ENCODE measurements around the gene ZCCHC14.
A peak's percentile ranks its signal among the peaks of the same experiment; 100 is the strongest.
"Not testable (repeated sequence)": the region's sequence is repeated elsewhere in the genome, so short reads cannot be mapped to it uniquely, and the experiment has no call there.

Gene ZCCHC14

DNA sequence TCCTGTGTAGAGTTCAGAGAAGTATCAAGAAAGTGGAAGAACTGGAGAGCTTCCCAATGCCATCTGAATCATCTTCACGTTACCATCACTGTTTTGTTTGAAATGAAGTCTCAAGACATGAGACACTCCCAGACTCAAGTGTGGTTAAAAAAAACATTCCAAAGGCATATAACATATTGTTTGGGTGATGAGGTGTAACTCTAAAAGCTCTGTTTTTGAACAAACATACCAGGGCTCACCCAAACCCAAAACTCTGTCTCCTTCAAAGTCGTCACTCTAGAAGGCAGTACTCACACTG is 6.3 kb upstream of the ZCCHC14 start:
- peak; percentile 28 to 93 for DNase-seq (ENCODE audit: low read depth in 2 of 2)
- no peak for TF ChIP-seq CTCF (IDR thresholded peaks at IDR 0.05; ENCODE audit: low read depth, low read length)
- no peak overlapping the region for H3K4me3 ChIP-seq (replicated peaks in 1 of 2; ENCODE audit: low read depth in 2 of 2, low read length in 2 of 2)

DNA sequence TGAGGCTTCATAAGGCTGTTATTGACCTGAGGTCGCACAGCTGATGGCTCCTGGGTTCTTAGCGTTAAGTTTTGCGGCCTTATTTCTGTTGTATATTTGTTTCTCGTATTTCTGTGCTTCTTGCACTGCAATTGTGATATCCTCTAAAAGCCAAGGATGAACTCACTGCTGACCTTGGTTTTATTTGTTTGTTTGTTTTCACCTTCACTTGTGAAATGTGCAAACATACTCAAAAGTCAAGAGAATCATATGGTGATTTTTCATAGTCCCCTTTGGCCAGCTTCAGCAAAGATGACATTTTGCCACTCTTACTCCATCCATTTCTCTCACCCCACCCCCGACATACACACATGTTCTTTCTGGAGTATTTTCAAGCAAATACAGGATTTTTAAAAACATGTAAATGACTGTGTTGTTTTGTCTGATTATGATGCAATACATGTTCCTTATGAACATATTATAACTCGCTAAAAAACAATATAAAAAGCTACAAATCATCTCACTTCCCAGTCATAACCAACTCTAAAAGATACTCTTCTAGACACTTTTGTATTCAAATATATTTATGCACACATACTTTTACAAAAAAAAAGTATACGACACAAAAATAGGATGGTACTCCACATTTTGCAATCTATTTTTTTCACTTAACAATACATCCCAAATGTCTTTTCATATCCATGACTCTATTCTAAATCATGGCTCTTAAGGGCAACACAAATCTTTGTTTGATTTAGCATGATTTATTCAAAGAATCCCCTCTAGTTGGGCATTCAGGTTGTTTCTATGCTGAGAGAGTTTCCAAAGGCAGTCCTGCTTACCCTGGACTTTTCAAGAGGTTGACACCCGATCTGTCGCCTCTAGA is 5.7 kb upstream of the ZCCHC14 start:
- H3K4me3 ChIP-seq (replicated peaks in 1 of 2; ENCODE audit: low read depth in 2 of 2, low read length in 2 of 2): no peak overlapping the region
- no peak for DNase-seq (ENCODE audit: low read depth in 2 of 2)
- TF ChIP-seq CTCF (IDR thresholded peaks at IDR 0.05; ENCODE audit: low read depth, low read length): no peak

DNA sequence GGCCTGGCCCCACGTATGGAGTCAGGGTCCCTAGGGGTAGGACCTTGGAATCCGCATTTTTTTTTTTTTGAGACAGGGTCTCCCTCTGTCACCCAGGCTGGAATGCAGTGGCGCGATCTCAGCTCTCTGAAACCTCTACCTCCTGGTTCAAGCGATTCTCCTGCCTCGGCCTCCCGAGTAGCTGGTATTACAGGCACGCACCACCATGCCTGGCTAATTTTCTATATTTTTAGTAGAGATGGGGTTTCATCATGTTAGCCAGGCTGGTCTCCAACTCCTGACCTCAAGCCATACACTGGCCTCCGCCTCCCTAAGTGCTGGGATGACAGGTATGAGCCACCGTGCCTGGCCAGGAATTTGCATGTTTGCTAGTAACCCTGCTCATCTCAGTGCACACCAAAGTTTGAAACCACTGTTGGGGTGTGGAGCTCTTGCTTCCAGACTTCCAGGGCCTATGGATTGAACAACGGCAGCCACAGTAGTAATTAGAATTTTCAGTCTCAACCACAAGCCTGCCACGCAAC is 5.0 kb upstream of the ZCCHC14 start:
- H3K4me3 ChIP-seq (replicated peaks in 1 of 2; ENCODE audit: low read depth in 2 of 2, low read length in 2 of 2); DNase-seq (ENCODE audit: low read depth in 2 of 2): not testable (repeated sequence)

DNA sequence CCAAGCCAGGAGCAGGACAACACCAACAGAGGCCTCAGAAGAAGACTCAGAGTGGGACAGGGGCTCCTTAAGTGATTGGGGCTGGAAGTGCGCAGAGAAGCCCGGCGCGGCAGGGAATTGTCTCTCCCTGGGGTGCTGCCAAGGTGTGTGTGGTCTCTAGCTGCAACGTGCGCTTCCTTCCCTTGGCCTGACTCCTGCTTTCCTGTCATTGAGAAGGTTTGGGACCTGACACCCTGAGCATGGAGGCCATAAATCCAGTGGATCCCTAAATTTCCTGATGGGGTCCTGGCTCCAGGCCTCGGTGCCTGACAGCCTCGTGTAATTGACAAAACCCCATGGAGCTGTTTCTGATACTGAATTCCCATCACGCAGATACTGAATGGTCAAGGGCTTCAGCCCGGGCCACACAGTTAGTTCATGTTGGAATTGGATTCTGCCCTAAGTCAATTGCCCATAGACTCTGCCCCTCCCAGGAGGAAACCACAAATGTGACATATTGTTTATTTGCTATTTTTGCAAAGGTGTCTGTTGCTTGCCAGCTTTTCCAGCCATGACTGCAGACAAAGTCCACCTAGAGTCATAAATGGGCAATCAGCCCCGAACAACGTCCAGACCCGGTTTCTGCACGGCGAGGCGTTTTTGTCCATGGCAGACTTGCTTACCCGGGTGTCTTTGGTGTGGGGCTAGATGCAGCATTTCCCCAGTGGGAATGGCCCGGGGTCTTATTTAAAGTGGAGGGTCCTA is 4.4 kb upstream of the ZCCHC14 start:
- not testable (repeated sequence) for H3K4me3 ChIP-seq (replicated peaks in 1 of 2; ENCODE audit: low read depth in 2 of 2, low read length in 2 of 2); DNase-seq (ENCODE audit: low read depth in 2 of 2)

- DNase-seq (ENCODE audit: low read depth in 2 of 2): no peak
- TF ChIP-seq CTCF (IDR thresholded peaks at IDR 0.05; ENCODE audit: low read depth, low read length): no peak
Measured at GRCh38 chr16:87496447-87496801, 3.6 kb upstream of the ZCCHC14 start.

GRCh38 chr16:87495578-87496446 is 3.0 kb upstream of the ZCCHC14 start:
- DNase-seq (ENCODE audit: low read depth in 2 of 2): no peak
- no peak overlapping the region for H3K4me3 ChIP-seq (replicated peaks in 1 of 2; ENCODE audit: low read depth in 2 of 2, low read length in 2 of 2)
- no peak for TF ChIP-seq CTCF (IDR thresholded peaks at IDR 0.05; ENCODE audit: low read depth, low read length)

More at GRCh38 chr16:87496447-87496801, 3.6 kb upstream of the ZCCHC14 start:
- H3K4me3 ChIP-seq (replicated peaks in 1 of 2; ENCODE audit: low read depth in 2 of 2, low read length in 2 of 2): no peak overlapping the region

- DNase-seq (ENCODE audit: low read depth in 2 of 2): no peak
- peak overlapping the region; percentile 39 to 47 for H3K4me3 ChIP-seq (replicated peaks in 1 of 2; ENCODE audit: low read depth in 2 of 2, low read length in 2 of 2)
Measured at GRCh38 chr16:87493608-87494280, 920 bp upstream of the ZCCHC14 start.

More at GRCh38 chr16:87493608-87494280, 920 bp upstream of the ZCCHC14 start:
- TF ChIP-seq CTCF (IDR thresholded peaks at IDR 0.05; ENCODE audit: low read depth, low read length): no peak
